HEK293 (cell line): Measurements from ENCODE around the gene SEPTIN3.

Experiments
- MYNN ChIP-seq: fragments of 450-650 bp; formaldehyde crosslinking; IDR thresholded peaks from 2 replicates; pipeline ENCODE4 v1.5.1; 2016; ENCODE audit warnings: missing biosample characterization, missing genetic modification characterization, borderline replicate concordance
- YY1 ChIP-seq: fragments of 450-650 bp; formaldehyde crosslinking; IDR thresholded peaks from 2 replicates; pipeline ENCODE4 v1.5.1; 2018; ENCODE audit warnings: missing biosample characterization, missing genetic modification characterization
- ZNF112 ChIP-seq: fragments of 450-650 bp; formaldehyde crosslinking; IDR thresholded peaks from 2 replicates; pipeline ENCODE4 v1.5.0; 2017; ENCODE audit warnings: missing biosample characterization, missing genetic modification characterization
- ZNF274 ChIP-seq, 2 experiments: fragments of 200-500 bp in 1 of 2; fragments of 450-650 bp in 1 of 2; sonication (Bioruptor generic) in 1 of 2; formaldehyde crosslinking in 1 of 2; IDR thresholded peaks; 2 replicates each; pipeline versions ENCODE4 v1.5.1 to v1.6.1; 2014 to 2016; ENCODE audit warnings: borderline replicate concordance in 1 of 2, inconsistent platforms in 1 of 2, low read length in 1 of 2, missing biosample characterization in 1 of 2, missing genetic modification characterization in 1 of 2
- ZNF354C ChIP-seq: fragments of 450-650 bp; formaldehyde crosslinking; IDR thresholded peaks from 2 replicates; pipeline ENCODE4 v1.5.1; 2016; ENCODE audit warnings: missing biosample characterization, missing genetic modification characterization, low read depth, borderline replicate concordance
- ZNF571 ChIP-seq: fragments of 450-650 bp; formaldehyde crosslinking; IDR thresholded peaks from 2 replicates; pipeline ENCODE4 v1.5.0; 2017; ENCODE audit warnings: missing biosample characterization, missing genetic modification characterization
- ZNF785 ChIP-seq: fragments of 450-650 bp; formaldehyde crosslinking; IDR thresholded peaks from 2 replicates; pipeline ENCODE4 v1.5.1; 2016; ENCODE audit warnings: missing biosample characterization, missing genetic modification characterization
- TF ChIP-seq, protein P1 (sequence below): fragments of 450-650 bp; formaldehyde crosslinking; IDR thresholded peaks from 2 replicates; pipeline ENCODE4 v1.5.1; 2016; ENCODE audit warnings: missing biosample characterization, missing genetic modification characterization
- TF ChIP-seq, protein P2 (sequence below): fragments of 450-650 bp; formaldehyde crosslinking; IDR thresholded peaks from 2 replicates; pipeline ENCODE4 v1.5.1; 2016; ENCODE audit warnings: missing biosample characterization, missing genetic modification characterization
- TF ChIP-seq, protein P3 (sequence below): sonication (generic); formaldehyde crosslinking; IDR thresholded peaks from 2 replicates; pipeline ENCODE4 v1.8.1; 2022; ENCODE audit warnings: mild to moderate bottlenecking, moderate library complexity, missing genetic modification reagents
- TF ChIP-seq, protein P4 (sequence below): fragments of 450-650 bp; formaldehyde crosslinking; IDR thresholded peaks from 2 replicates; pipeline ENCODE4 v1.5.1; 2016; ENCODE audit warnings: missing biosample characterization, missing genetic modification characterization
- TF ChIP-seq, protein P5 (sequence below): fragments of 450-650 bp; formaldehyde crosslinking; IDR thresholded peaks from 2 replicates; pipeline ENCODE4 v1.5.1; 2016; ENCODE audit warnings: missing biosample characterization, missing genetic modification characterization
- TF ChIP-seq, protein P6 (sequence below): fragments of 450-650 bp; formaldehyde crosslinking; IDR thresholded peaks from 2 replicates; pipeline ENCODE4 v1.5.1; 2017; ENCODE audit warnings: missing biosample characterization, mild to moderate bottlenecking, missing genetic modification characterization, moderate library complexity
- TF ChIP-seq, protein P7 (sequence below): fragments of 450-650 bp; formaldehyde crosslinking; IDR thresholded peaks from 2 replicates; pipeline ENCODE4 v1.5.1; 2017; ENCODE audit warnings: missing biosample characterization, missing genetic modification characterization

DNA sequence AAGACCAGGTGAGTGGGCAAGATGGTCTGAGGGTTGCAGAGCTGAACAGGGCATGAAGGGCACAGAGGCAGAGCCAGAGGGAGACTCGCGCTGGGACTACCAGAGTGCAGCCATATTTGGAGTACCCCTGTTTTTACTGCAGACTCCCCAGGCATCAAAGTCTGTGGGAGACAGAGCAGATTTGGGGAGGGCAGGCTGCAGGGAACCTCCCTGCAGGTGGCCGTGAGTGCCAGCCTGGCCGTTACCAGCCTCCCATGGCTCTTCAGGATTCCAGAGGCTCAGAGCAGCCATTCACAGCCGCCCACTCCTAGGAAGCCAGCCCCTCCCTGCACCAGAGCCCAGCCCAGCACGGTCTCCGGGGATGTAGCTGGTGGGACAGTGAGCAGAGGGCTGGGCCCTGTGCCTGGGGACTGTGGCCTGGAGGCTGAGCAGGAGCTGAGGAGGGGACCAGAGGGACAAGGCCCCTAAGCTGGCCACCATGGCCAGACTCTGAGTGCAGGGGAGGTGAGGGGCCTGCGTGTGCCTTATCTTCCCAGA lies at the start of gene SEPTIN3:
- TF ChIP-seq ZNF112 (tag by site-specific recombination), result no peak
- TF ChIP-seq, protein P1, sequence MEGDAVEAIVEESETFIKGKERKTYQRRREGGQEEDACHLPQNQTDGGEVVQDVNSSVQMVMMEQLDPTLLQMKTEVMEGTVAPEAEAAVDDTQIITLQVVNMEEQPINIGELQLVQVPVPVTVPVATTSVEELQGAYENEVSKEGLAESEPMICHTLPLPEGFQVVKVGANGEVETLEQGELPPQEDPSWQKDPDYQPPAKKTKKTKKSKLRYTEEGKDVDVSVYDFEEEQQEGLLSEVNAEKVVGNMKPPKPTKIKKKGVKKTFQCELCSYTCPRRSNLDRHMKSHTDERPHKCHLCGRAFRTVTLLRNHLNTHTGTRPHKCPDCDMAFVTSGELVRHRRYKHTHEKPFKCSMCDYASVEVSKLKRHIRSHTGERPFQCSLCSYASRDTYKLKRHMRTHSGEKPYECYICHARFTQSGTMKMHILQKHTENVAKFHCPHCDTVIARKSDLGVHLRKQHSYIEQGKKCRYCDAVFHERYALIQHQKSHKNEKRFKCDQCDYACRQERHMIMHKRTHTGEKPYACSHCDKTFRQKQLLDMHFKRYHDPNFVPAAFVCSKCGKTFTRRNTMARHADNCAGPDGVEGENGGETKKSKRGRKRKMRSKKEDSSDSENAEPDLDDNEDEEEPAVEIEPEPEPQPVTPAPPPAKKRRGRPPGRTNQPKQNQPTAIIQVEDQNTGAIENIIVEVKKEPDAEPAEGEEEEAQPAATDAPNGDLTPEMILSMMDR (tag by site-specific recombination), result no peak
- TF ChIP-seq, protein P2, sequence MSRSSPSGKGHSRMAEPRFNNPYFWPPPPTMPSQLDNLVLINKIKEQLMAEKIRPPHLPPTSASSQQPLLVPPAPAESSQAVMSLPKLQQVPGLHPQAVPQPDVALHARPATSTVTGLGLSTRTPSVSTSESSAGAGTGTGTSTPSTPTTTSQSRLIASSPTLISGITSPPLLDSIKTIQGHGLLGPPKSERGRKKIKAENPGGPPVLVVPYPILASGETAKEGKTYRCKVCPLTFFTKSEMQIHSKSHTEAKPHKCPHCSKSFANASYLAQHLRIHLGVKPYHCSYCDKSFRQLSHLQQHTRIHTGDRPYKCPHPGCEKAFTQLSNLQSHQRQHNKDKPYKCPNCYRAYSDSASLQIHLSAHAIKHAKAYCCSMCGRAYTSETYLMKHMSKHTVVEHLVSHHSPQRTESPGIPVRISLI (tag by site-specific recombination), result no peak
- no peak for TF ChIP-seq ZNF274 (IDR thresholded peaks at IDR 0.05; ENCODE audit: low read length)
- TF ChIP-seq ZNF274 (tag by site-specific recombination; IDR thresholded peaks at IDR 0.05; ENCODE audit: borderline replicate concordance), result no peak
- TF ChIP-seq, protein P3, sequence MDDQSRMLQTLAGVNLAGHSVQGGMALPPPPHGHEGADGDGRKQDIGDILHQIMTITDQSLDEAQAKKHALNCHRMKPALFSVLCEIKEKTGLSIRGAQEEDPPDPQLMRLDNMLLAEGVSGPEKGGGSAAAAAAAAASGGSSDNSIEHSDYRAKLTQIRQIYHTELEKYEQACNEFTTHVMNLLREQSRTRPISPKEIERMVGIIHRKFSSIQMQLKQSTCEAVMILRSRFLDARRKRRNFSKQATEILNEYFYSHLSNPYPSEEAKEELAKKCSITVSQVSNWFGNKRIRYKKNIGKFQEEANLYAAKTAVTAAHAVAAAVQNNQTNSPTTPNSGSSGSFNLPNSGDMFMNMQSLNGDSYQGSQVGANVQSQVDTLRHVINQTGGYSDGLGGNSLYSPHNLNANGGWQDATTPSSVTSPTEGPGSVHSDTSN (CRISPR knock-in tag), result no peak
- TF ChIP-seq MYNN (tag by site-specific recombination), result no peak
- TF ChIP-seq, protein P4, sequence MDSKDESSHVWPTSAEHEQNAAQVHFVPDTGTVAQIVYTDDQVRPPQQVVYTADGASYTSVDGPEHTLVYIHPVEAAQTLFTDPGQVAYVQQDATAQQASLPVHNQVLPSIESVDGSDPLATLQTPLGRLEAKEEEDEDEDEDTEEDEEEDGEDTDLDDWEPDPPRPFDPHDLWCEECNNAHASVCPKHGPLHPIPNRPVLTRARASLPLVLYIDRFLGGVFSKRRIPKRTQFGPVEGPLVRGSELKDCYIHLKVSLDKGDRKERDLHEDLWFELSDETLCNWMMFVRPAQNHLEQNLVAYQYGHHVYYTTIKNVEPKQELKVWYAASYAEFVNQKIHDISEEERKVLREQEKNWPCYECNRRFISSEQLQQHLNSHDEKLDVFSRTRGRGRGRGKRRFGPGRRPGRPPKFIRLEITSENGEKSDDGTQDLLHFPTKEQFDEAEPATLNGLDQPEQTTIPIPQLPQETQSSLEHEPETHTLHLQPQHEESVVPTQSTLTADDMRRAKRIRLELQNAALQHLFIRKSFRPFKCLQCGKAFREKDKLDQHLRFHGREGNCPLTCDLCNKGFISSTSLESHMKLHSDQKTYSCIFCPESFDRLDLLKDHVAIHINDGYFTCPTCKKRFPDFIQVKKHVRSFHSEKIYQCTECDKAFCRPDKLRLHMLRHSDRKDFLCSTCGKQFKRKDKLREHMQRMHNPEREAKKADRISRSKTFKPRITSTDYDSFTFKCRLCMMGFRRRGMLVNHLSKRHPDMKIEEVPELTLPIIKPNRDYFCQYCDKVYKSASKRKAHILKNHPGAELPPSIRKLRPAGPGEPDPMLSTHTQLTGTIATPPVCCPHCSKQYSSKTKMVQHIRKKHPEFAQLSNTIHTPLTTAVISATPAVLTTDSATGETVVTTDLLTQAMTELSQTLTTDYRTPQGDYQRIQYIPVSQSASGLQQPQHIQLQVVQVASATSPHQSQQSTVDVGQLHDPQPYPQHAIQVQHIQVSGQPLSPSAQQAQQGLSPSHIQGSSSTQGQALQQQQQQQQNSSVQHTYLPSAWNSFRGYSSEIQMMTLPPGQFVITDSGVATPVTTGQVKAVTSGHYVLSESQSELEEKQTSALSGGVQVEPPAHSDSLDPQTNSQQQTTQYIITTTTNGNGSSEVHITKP (tag by site-specific recombination), result no peak
- TF ChIP-seq ZNF354C (tag by site-specific recombination), result no peak
- TF ChIP-seq, protein P5, sequence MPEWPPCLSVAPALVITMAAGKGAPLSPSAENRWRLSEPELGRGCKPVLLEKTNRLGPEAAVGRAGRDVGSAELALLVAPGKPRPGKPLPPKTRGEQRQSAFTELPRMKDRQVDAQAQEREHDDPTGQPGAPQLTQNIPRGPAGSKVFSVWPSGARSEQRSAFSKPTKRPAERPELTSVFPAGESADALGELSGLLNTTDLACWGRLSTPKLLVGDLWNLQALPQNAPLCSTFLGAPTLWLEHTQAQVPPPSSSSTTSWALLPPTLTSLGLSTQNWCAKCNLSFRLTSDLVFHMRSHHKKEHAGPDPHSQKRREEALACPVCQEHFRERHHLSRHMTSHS (tag by site-specific recombination), result no peak
- no peak for TF ChIP-seq YY1 (tag by site-specific recombination)
- TF ChIP-seq, protein P6, sequence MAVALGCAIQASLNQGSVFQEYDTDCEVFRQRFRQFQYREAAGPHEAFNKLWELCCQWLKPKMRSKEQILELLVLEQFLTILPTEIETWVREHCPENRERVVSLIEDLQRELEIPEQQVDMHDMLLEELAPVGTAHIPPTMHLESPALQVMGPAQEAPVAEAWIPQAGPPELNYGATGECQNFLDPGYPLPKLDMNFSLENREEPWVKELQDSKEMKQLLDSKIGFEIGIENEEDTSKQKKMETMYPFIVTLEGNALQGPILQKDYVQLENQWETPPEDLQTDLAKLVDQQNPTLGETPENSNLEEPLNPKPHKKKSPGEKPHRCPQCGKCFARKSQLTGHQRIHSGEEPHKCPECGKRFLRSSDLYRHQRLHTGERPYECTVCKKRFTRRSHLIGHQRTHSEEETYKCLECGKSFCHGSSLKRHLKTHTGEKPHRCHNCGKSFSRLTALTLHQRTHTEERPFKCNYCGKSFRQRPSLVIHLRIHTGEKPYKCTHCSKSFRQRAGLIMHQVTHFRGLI (tag by site-specific recombination), result peak; percentile 37
- TF ChIP-seq ZNF571 (tag by site-specific recombination), result no peak
- TF ChIP-seq, protein P7, sequence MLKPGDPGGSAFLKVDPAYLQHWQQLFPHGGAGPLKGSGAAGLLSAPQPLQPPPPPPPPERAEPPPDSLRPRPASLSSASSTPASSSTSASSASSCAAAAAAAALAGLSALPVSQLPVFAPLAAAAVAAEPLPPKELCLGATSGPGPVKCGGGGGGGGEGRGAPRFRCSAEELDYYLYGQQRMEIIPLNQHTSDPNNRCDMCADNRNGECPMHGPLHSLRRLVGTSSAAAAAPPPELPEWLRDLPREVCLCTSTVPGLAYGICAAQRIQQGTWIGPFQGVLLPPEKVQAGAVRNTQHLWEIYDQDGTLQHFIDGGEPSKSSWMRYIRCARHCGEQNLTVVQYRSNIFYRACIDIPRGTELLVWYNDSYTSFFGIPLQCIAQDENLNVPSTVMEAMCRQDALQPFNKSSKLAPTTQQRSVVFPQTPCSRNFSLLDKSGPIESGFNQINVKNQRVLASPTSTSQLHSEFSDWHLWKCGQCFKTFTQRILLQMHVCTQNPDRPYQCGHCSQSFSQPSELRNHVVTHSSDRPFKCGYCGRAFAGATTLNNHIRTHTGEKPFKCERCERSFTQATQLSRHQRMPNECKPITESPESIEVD, result no peak
- TF ChIP-seq ZNF785, result no peak
